ENCODE data around the gene NAIF1. TPM values are rescaled to one million over a fixed set of nuclear protein-coding genes. Genes with fewer than 3 reads are reported as not detected.

NAIF1 gene
- total RNA-seq, 2 donors from 2014 or later = 11.9 to 17.9 TPM

GRCh38 chr9:128070874-128071273, 3.8 kb upstream of the NAIF1 start:
- ATAC-seq (replicated peaks in 1 of 2) = no peak
- H3K4me1 Mint-ChIP-seq (ENCODE audit: low read depth) = peaks cover 49% of the 10 kb centered on the region
- no peaks in the 10 kb centered on the region for H3K9me3 Mint-ChIP-seq
- peak overlapping the region; percentile 84 to 94 for H3K4me3 Mint-ChIP-seq
- no peaks in the 10 kb centered on the region for H3K27me3 Mint-ChIP-seq (ENCODE audit: low read depth)
- peaks cover 0 to 4% of the 10 kb centered on the region in 2 donors for H3K36me3 Mint-ChIP-seq (ENCODE audit: insufficient read depth in 2 of 2)
- no peak for DNase-seq
- peak overlapping the region; percentile 91 for H3K27ac Mint-ChIP-seq

- H3K27me3 Mint-ChIP-seq (ENCODE audit: low read depth) = no peaks in the 10 kb centered on the region
- no peaks in the 10 kb centered on the region for H3K9me3 Mint-ChIP-seq
- H3K36me3 Mint-ChIP-seq (ENCODE audit: insufficient read depth in 2 of 2) = peaks cover 2 to 5% of the 10 kb centered on the region in 2 donors
- peaks cover 47% of the 10 kb centered on the region for H3K4me1 Mint-ChIP-seq (ENCODE audit: low read depth)
- DNase-seq (peak; percentile 57 to 65), ATAC-seq (replicated peaks in 1 of 2) (peak; percentile 6 to 10)
- peak overlapping the region; percentile 94 to 99 for H3K4me3 Mint-ChIP-seq
- peak overlapping the region; percentile 95 for H3K27ac Mint-ChIP-seq
Observed at GRCh38 chr9:128068386-128069205, 1.5 kb upstream of the NAIF1 start.

- ATAC-seq (replicated peaks in 1 of 2) = peak; percentile 80 to 84
- H3K4me3 Mint-ChIP-seq = peak within 1 kb of the TSS; percentile 94 to 99
- H3K36me3 Mint-ChIP-seq (ENCODE audit: insufficient read depth in 2 of 2) = peaks cover 1 to 2% of the 10 kb centered on the region in 2 donors
- H3K9me3 Mint-ChIP-seq = no peaks in the 10 kb centered on the region
- H3K4me1 Mint-ChIP-seq (ENCODE audit: low read depth) = peaks cover 44% of the 10 kb centered on the region
- no peaks in the 10 kb centered on the region for H3K27me3 Mint-ChIP-seq (ENCODE audit: low read depth)
- peak within 1 kb of the TSS; percentile 95 for H3K27ac Mint-ChIP-seq
- DNase-seq = peak; percentile 100
Observed at GRCh38 chr9:128067645-128068385, 695 bp upstream of the NAIF1 start, which contains the start of gene SLC25A25. Gene SLC25A25 (plus strand): TSS chr9:128068232. CDS start chr9:128068320, 88 bp downstream.

GRCh38 chr9:128065907-128066712, 1.0 kb downstream of the NAIF1 start:
- Mint-ChIP-seq H3K9me3 (no peaks in the 10 kb centered on the region), H3K27ac (peak overlapping the region; percentile 90), H3K27me3 (ENCODE audit: low read depth) (no peaks in the 10 kb centered on the region), H3K36me3 (ENCODE audit: insufficient read depth in 2 of 2) (peaks cover 1 to 4% of the 10 kb centered on the region in 2 donors), H3K4me1 (ENCODE audit: low read depth) (peaks cover 41% of the 10 kb centered on the region), H3K4me3 (no peak overlapping the region)
- DNase-seq (no peak), ATAC-seq (replicated peaks in 1 of 2) (no peak)

- peaks cover 1 to 4% of the 10 kb centered on the region in 2 donors for H3K36me3 Mint-ChIP-seq (ENCODE audit: insufficient read depth in 2 of 2)
- H3K4me1 Mint-ChIP-seq (ENCODE audit: low read depth) = peaks cover 25% of the 10 kb centered on the region
- H3K27me3 Mint-ChIP-seq (ENCODE audit: low read depth) = no peaks in the 10 kb centered on the region
- no peak overlapping the region for H3K4me3 Mint-ChIP-seq
- no peak overlapping the region for H3K27ac Mint-ChIP-seq
- no peak for ATAC-seq (replicated peaks in 1 of 2)
- no peak for DNase-seq
- no peaks in the 10 kb centered on the region for H3K9me3 Mint-ChIP-seq
Observed at GRCh38 chr9:128062846-128063831, 4.0 kb downstream of the NAIF1 start.

- peak overlapping the region; percentile 70 to 73 for H3K4me3 Mint-ChIP-seq
- H3K9me3 Mint-ChIP-seq = no peaks in the 10 kb centered on the region
- no peaks in the 10 kb centered on the region for H3K27me3 Mint-ChIP-seq (ENCODE audit: low read depth)
- ATAC-seq (replicated peaks in 1 of 2) (no peak), DNase-seq (no peak)
- H3K4me1 Mint-ChIP-seq (ENCODE audit: low read depth) = peaks cover 25% of the 10 kb centered on the region
- peaks cover 1 to 4% of the 10 kb centered on the region in 2 donors for H3K36me3 Mint-ChIP-seq (ENCODE audit: insufficient read depth in 2 of 2)
- H3K27ac Mint-ChIP-seq = no peak overlapping the region
Observed at GRCh38 chr9:128062279-128062678, 4.8 kb downstream of the NAIF1 start.

GRCh38 chr9:128061275-128061960, 5.7 kb downstream of the NAIF1 start:
- peaks cover 25% of the 10 kb centered on the region for H3K4me1 Mint-ChIP-seq (ENCODE audit: low read depth)
- H3K27me3 Mint-ChIP-seq (ENCODE audit: low read depth) = no peaks in the 10 kb centered on the region
- H3K36me3 Mint-ChIP-seq (ENCODE audit: insufficient read depth in 2 of 2) = peaks cover 1 to 4% of the 10 kb centered on the region in 2 donors
- no peak for DNase-seq
- ATAC-seq (replicated peaks in 1 of 2) = peak; percentile 33 to 54
- H3K4me3 Mint-ChIP-seq = peak overlapping the region; percentile 70 to 73
- H3K9me3 Mint-ChIP-seq = no peaks in the 10 kb centered on the region
- H3K27ac Mint-ChIP-seq = peak overlapping the region; percentile 27

GRCh38 chr9:128059365-128059983, 7.6 kb downstream of the NAIF1 start:
- Mint-ChIP-seq H3K36me3 (ENCODE audit: insufficient read depth in 2 of 2) (peaks cover 0 to 2% of the 10 kb centered on the region in 2 donors), H3K27me3 (ENCODE audit: low read depth) (no peaks in the 10 kb centered on the region), H3K9me3 (no peaks in the 10 kb centered on the region), H3K4me1 (ENCODE audit: low read depth) (peaks cover 25% of the 10 kb centered on the region), H3K27ac (no peak overlapping the region), H3K4me3 (no peak overlapping the region)
- ATAC-seq (replicated peaks in 1 of 2) = no peak
- no peak for DNase-seq

GRCh38 chr9:128057724-128058409, 9.3 kb downstream of the NAIF1 start:
- H3K27ac Mint-ChIP-seq = no peak overlapping the region
- no peaks in the 10 kb centered on the region for H3K9me3 Mint-ChIP-seq
- no peak overlapping the region for H3K4me3 Mint-ChIP-seq
- ATAC-seq (replicated peaks in 1 of 2) (no peak), DNase-seq (no peak)
- no peaks in the 10 kb centered on the region for H3K27me3 Mint-ChIP-seq (ENCODE audit: low read depth)
- peaks cover 0 to 2% of the 10 kb centered on the region in 2 donors for H3K36me3 Mint-ChIP-seq (ENCODE audit: insufficient read depth in 2 of 2)
- peaks cover 19% of the 10 kb centered on the region for H3K4me1 Mint-ChIP-seq (ENCODE audit: low read depth)

GRCh38 chr9:128056887-128057723, 10.0 kb downstream of the NAIF1 start:
- no peaks in the 10 kb centered on the region for H3K9me3 Mint-ChIP-seq
- DNase-seq (no peak), ATAC-seq (replicated peaks in 1 of 2) (no peak)
- H3K27me3 Mint-ChIP-seq (ENCODE audit: low read depth) = no peaks in the 10 kb centered on the region
- H3K36me3 Mint-ChIP-seq (ENCODE audit: insufficient read depth in 2 of 2) = no peaks in the 10 kb centered on the region
- H3K27ac Mint-ChIP-seq = no peak overlapping the region
- peaks cover 16% of the 10 kb centered on the region for H3K4me1 Mint-ChIP-seq (ENCODE audit: low read depth)
- H3K4me3 Mint-ChIP-seq = no peak overlapping the region
